HEK293 (cell line): ENCODE measurements around the gene GMDS.

ENCODE experiments used
- AEBP2 ChIP-seq: fragments of 450-650 bp; formaldehyde crosslinking; IDR thresholded peaks from 2 replicates; pipeline ENCODE4 v1.5.1; 2016; ENCODE audit warnings: missing biosample characterization, missing genetic modification characterization, borderline replicate concordance
- IKZF3 ChIP-seq: fragments of 450-650 bp; IDR thresholded peaks from 2 replicates; pipeline ENCODE4 v1.5.0; 2018; ENCODE audit warnings: missing biosample characterization, mild to moderate bottlenecking, missing genetic modification characterization, moderate library complexity
- MYNN ChIP-seq: fragments of 450-650 bp; formaldehyde crosslinking; IDR thresholded peaks from 2 replicates; pipeline ENCODE4 v1.5.1; 2016; ENCODE audit warnings: missing biosample characterization, missing genetic modification characterization, borderline replicate concordance
- RBAK ChIP-seq: fragments of 450-650 bp; formaldehyde crosslinking; IDR thresholded peaks from 2 replicates; pipeline ENCODE4 v1.5.1; 2016; ENCODE audit warnings: missing biosample characterization, missing genetic modification characterization
- SP7 ChIP-seq: fragments of 450-650 bp; formaldehyde crosslinking; IDR thresholded peaks from 2 replicates; pipeline ENCODE4 v1.5.1; 2016; ENCODE audit warnings: missing biosample characterization, missing genetic modification characterization
- TCF7L2 ChIP-seq: IDR thresholded peaks from 2 replicates; pipeline ENCODE4 v1.6.1; 2011; ENCODE audit warnings: low read depth, mild to moderate bottlenecking, inconsistent platforms, low read length, moderate library complexity, borderline replicate concordance
- YY1 ChIP-seq: fragments of 450-650 bp; formaldehyde crosslinking; IDR thresholded peaks from 2 replicates; pipeline ENCODE4 v1.5.1; 2018; ENCODE audit warnings: missing biosample characterization, missing genetic modification characterization
- YY2 ChIP-seq: fragments of 450-650 bp; formaldehyde crosslinking; IDR thresholded peaks from 2 replicates; pipeline ENCODE4 v1.5.1; 2016; ENCODE audit warnings: missing biosample characterization, missing genetic modification characterization
- ZFP3 ChIP-seq: fragments of 450-650 bp; formaldehyde crosslinking; IDR thresholded peaks from 2 replicates; pipeline ENCODE4 v1.5.1; 2016; ENCODE audit warnings: low read depth, missing biosample characterization, missing genetic modification characterization
- ZFP69B ChIP-seq: fragments of 450-650 bp; formaldehyde crosslinking; IDR thresholded peaks from 2 replicates; pipeline ENCODE4 v1.5.1; 2016; ENCODE audit warnings: missing biosample characterization, missing genetic modification characterization
- ZIC2 ChIP-seq: fragments of 450-650 bp; formaldehyde crosslinking; IDR thresholded peaks from 2 replicates; pipeline ENCODE4 v1.5.1; 2016; ENCODE audit warnings: missing biosample characterization, missing genetic modification characterization
- ZNF133 ChIP-seq: fragments of 450-650 bp; formaldehyde crosslinking; IDR thresholded peaks from 2 replicates; pipeline ENCODE4 v1.5.1; 2016; ENCODE audit warnings: missing biosample characterization, missing genetic modification characterization
- ZNF221 ChIP-seq: fragments of 450-650 bp; formaldehyde crosslinking; IDR thresholded peaks from 2 replicates; pipeline ENCODE4 v1.5.1; 2017; ENCODE audit warnings: missing biosample characterization, missing genetic modification characterization, borderline replicate concordance
- ZNF488 ChIP-seq: fragments of 450-650 bp; formaldehyde crosslinking; IDR thresholded peaks from 2 replicates; pipeline ENCODE4 v1.5.1; 2016; ENCODE audit warnings: missing biosample characterization, missing genetic modification characterization
- ZNF548 ChIP-seq: fragments of 450-650 bp; formaldehyde crosslinking; IDR thresholded peaks from 2 replicates; pipeline ENCODE4 v1.5.1; 2016; ENCODE audit warnings: missing biosample characterization, missing genetic modification characterization
- ZNF596 ChIP-seq: fragments of 450-650 bp; IDR thresholded peaks from 2 replicates; pipeline ENCODE4 v1.5.0; 2018; ENCODE audit warnings: missing biosample characterization, mild to moderate bottlenecking, missing genetic modification characterization, moderate library complexity
- ZNF623 ChIP-seq: fragments of 450-650 bp; formaldehyde crosslinking; IDR thresholded peaks from 2 replicates; pipeline ENCODE4 v1.5.1; 2016; ENCODE audit warnings: missing biosample characterization, missing genetic modification characterization
- ZNF707 ChIP-seq: fragments of 450-650 bp; formaldehyde crosslinking; IDR thresholded peaks from 2 replicates; pipeline ENCODE4 v1.5.1; 2016; ENCODE audit warnings: missing biosample characterization, missing genetic modification characterization
- ZNF747 ChIP-seq: fragments of 450-650 bp; formaldehyde crosslinking; IDR thresholded peaks from 2 replicates; pipeline ENCODE4 v1.5.1; 2016; ENCODE audit warnings: missing biosample characterization, missing genetic modification characterization
- ZNF76 ChIP-seq: fragments of 450-650 bp; formaldehyde crosslinking; IDR thresholded peaks from 2 replicates; pipeline ENCODE4; 2016; ENCODE audit warnings: low read depth, missing biosample characterization, missing genetic modification characterization, borderline replicate concordance
- ZNF792 ChIP-seq: fragments of 450-650 bp; formaldehyde crosslinking; IDR thresholded peaks from 2 replicates; pipeline ENCODE4 v1.5.1; 2016; ENCODE audit warnings: missing biosample characterization, missing genetic modification characterization
- TF ChIP-seq, protein P1 (sequence below): fragments of 450-650 bp; formaldehyde crosslinking; IDR thresholded peaks from 2 replicates; pipeline ENCODE4 v1.5.1; 2016; ENCODE audit warnings: missing biosample characterization, missing genetic modification characterization, borderline replicate concordance
- TF ChIP-seq, protein P2 (sequence below): fragments of 450-650 bp; formaldehyde crosslinking; IDR thresholded peaks from 2 replicates; pipeline ENCODE4 v1.5.1; 2016; ENCODE audit warnings: missing biosample characterization, missing genetic modification characterization
- TF ChIP-seq, protein P3 (sequence below): fragments of 450-650 bp; formaldehyde crosslinking; IDR thresholded peaks from 2 replicates; pipeline ENCODE4 v1.5.1; 2017; ENCODE audit warnings: missing biosample characterization, missing genetic modification characterization
- TF ChIP-seq, protein P4 (sequence below): fragments of 450-650 bp; formaldehyde crosslinking; IDR thresholded peaks from 2 replicates; pipeline ENCODE4 v1.5.1; 2017; ENCODE audit warnings: missing biosample characterization, missing genetic modification characterization
- TF ChIP-seq, protein P5 (sequence below): fragments of 450-650 bp; formaldehyde crosslinking; conservative IDR thresholded peaks from 2 replicates; pipeline ENCODE4 v1.5.1; 2016; ENCODE audit warnings: low read depth, missing biosample characterization, missing genetic modification characterization

GMDS gene

GRCh38 chr6:1697688-1698351, 547.6 kb downstream of the GMDS start (continued):
- TF ChIP-seq, protein P1, sequence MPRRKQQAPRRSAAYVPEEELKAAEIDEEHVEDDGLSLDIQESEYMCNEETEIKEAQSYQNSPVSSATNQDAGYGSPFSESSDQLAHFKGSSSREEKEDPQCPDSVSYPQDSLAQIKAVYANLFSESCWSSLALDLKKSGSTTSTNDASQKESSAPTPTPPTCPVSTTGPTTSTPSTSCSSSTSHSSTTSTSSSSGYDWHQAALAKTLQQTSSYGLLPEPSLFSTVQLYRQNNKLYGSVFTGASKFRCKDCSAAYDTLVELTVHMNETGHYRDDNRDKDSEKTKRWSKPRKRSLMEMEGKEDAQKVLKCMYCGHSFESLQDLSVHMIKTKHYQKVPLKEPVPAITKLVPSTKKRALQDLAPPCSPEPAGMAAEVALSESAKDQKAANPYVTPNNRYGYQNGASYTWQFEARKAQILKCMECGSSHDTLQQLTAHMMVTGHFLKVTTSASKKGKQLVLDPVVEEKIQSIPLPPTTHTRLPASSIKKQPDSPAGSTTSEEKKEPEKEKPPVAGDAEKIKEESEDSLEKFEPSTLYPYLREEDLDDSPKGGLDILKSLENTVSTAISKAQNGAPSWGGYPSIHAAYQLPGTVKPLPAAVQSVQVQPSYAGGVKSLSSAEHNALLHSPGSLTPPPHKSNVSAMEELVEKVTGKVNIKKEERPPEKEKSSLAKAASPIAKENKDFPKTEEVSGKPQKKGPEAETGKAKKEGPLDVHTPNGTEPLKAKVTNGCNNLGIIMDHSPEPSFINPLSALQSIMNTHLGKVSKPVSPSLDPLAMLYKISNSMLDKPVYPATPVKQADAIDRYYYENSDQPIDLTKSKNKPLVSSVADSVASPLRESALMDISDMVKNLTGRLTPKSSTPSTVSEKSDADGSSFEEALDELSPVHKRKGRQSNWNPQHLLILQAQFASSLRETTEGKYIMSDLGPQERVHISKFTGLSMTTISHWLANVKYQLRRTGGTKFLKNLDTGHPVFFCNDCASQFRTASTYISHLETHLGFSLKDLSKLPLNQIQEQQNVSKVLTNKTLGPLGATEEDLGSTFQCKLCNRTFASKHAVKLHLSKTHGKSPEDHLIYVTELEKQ (tag by site-specific recombination) = no peak
- no peak for TF ChIP-seq ZNF747 (tag by site-specific recombination)
- no peak for TF ChIP-seq ZNF488 (tag by site-specific recombination)
- TF ChIP-seq TCF7L2 = peak; percentile 96
- no peak for TF ChIP-seq RBAK (tag by site-specific recombination)
- TF ChIP-seq, protein P2, sequence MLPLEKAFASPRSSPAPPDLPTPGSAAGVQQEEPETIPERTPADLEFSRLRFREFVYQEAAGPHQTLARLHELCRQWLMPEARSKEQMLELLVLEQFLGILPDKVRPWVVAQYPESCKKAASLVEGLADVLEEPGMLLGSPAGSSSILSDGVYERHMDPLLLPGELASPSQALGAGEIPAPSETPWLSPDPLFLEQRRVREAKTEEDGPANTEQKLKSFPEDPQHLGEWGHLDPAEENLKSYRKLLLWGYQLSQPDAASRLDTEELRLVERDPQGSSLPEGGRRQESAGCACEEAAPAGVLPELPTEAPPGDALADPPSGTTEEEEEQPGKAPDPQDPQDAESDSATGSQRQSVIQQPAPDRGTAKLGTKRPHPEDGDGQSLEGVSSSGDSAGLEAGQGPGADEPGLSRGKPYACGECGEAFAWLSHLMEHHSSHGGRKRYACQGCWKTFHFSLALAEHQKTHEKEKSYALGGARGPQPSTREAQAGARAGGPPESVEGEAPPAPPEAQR (tag by site-specific recombination) = no peak
- no peak for TF ChIP-seq ZNF133 (tag by site-specific recombination)
- no peak for TF ChIP-seq ZFP3 (tag by site-specific recombination)
- peak; percentile 75 for TF ChIP-seq ZIC2 (tag by site-specific recombination)
- TF ChIP-seq AEBP2 (tag by site-specific recombination) = no peak
- TF ChIP-seq ZFP69B = no peak
- peak; percentile 79; the same call in 1 of the 2 replicates for TF ChIP-seq ZNF792 (tag by site-specific recombination)
- no peak for TF ChIP-seq MYNN
- TF ChIP-seq, protein P3, sequence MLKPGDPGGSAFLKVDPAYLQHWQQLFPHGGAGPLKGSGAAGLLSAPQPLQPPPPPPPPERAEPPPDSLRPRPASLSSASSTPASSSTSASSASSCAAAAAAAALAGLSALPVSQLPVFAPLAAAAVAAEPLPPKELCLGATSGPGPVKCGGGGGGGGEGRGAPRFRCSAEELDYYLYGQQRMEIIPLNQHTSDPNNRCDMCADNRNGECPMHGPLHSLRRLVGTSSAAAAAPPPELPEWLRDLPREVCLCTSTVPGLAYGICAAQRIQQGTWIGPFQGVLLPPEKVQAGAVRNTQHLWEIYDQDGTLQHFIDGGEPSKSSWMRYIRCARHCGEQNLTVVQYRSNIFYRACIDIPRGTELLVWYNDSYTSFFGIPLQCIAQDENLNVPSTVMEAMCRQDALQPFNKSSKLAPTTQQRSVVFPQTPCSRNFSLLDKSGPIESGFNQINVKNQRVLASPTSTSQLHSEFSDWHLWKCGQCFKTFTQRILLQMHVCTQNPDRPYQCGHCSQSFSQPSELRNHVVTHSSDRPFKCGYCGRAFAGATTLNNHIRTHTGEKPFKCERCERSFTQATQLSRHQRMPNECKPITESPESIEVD (tag by site-specific recombination) = peak; percentile 36; the same call in 1 of the 2 replicates
- TF ChIP-seq SP7 = no peak
- TF ChIP-seq YY2 (tag by site-specific recombination) = peak; percentile 48; the same call in 1 of the 2 replicates
- no peak for TF ChIP-seq ZNF623 (tag by site-specific recombination)
- no peak for TF ChIP-seq ZNF707 (tag by site-specific recombination)
- no peak for TF ChIP-seq ZNF596
- TF ChIP-seq IKZF3 = 0 out of 2 replicates have a peak, but pooled peaks have one; percentile 11
- peak; percentile 59; the same call in 1 of the 2 replicates for TF ChIP-seq YY1 (tag by site-specific recombination)
- no peak for TF ChIP-seq ZNF221
- no peak for TF ChIP-seq ZNF76 (tag by site-specific recombination)
- TF ChIP-seq, protein P4, sequence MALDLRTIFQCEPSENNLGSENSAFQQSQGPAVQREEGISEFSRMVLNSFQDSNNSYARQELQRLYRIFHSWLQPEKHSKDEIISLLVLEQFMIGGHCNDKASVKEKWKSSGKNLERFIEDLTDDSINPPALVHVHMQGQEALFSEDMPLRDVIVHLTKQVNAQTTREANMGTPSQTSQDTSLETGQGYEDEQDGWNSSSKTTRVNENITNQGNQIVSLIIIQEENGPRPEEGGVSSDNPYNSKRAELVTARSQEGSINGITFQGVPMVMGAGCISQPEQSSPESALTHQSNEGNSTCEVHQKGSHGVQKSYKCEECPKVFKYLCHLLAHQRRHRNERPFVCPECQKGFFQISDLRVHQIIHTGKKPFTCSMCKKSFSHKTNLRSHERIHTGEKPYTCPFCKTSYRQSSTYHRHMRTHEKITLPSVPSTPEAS = no peak
- TF ChIP-seq ZNF548 = no peak
- TF ChIP-seq, protein P5, sequence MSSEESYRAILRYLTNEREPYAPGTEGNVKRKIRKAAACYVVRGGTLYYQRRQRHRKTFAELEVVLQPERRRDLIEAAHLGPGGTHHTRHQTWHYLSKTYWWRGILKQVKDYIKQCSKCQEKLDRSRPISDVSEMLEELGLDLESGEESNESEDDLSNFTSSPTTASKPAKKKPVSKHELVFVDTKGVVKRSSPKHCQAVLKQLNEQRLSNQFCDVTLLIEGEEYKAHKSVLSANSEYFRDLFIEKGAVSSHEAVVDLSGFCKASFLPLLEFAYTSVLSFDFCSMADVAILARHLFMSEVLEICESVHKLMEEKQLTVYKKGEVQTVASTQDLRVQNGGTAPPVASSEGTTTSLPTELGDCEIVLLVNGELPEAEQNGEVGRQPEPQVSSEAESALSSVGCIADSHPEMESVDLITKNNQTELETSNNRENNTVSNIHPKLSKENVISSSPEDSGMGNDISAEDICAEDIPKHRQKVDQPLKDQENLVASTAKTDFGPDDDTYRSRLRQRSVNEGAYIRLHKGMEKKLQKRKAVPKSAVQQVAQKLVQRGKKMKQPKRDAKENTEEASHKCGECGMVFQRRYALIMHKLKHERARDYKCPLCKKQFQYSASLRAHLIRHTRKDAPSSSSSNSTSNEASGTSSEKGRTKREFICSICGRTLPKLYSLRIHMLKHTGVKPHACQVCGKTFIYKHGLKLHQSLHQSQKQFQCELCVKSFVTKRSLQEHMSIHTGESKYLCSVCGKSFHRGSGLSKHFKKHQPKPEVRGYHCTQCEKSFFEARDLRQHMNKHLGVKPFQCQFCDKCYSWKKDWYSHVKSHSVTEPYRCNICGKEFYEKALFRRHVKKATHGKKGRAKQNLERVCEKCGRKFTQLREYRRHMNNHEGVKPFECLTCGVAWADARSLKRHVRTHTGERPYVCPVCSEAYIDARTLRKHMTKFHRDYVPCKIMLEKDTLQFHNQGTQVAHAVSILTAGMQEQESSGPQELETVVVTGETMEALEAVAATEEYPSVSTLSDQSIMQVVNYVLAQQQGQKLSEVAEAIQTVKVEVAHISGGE (tag by site-specific recombination) = no peak
